Retinal pigment epithelial cell (primary cell): ENCODE results near the gene DCAF8.

Source experiments
- DNase-seq: peaks from one replicate; pipeline ENCODE4 v3.0.0-alpha.2; 2010; ENCODE audit warnings: low read depth
- H3K4me3 ChIP-seq: 2 replicates; pipeline ENCODE4 v1.5.1; 2011; ENCODE audit warnings: mild to moderate bottlenecking, low read length, control low read depth, moderate library complexity
- TF ChIP-seq, protein P1 (sequence below): conservative IDR thresholded peaks from 2 replicates; pipeline ENCODE4 v1.5.1; 2011; ENCODE audit warnings: low read depth, low read length, control low read depth, inconsistent platforms

DCAF8 gene

GRCh38 chr1:160251011-160251410, 11.3 kb downstream of the DCAF8 start:
- no peak for DNase-seq
- TF ChIP-seq, protein P1, sequence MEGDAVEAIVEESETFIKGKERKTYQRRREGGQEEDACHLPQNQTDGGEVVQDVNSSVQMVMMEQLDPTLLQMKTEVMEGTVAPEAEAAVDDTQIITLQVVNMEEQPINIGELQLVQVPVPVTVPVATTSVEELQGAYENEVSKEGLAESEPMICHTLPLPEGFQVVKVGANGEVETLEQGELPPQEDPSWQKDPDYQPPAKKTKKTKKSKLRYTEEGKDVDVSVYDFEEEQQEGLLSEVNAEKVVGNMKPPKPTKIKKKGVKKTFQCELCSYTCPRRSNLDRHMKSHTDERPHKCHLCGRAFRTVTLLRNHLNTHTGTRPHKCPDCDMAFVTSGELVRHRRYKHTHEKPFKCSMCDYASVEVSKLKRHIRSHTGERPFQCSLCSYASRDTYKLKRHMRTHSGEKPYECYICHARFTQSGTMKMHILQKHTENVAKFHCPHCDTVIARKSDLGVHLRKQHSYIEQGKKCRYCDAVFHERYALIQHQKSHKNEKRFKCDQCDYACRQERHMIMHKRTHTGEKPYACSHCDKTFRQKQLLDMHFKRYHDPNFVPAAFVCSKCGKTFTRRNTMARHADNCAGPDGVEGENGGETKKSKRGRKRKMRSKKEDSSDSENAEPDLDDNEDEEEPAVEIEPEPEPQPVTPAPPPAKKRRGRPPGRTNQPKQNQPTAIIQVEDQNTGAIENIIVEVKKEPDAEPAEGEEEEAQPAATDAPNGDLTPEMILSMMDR, result no peak
- no peak overlapping the region for H3K4me3 ChIP-seq

DNA sequence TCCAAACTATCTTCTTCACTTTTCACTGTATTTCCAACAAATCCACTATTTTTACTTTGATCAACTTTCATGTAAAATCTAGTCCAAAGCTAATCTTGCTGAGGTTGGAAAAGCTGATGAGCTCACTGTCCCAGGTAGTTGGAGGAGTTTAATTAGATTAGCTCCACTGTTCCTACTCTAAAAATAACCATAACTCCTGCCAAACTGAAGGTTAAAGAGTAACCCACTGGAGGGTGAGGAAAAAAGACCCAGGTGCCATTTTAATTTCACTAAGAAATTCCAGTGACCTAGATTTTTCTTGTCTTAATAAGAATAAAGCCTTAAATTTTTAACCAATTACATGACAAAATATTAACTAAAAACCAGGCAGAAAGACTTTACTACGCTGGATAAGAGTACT, 15.3 kb downstream of the DCAF8 start:
- DNase-seq, result no peak
- TF ChIP-seq, protein P1, result no peak
- no peak overlapping the region for H3K4me3 ChIP-seq

- no peak for DNase-seq
- TF ChIP-seq, protein P1, result no peak
- H3K4me3 ChIP-seq, result no peak overlapping the region
These were observed 16.9 kb downstream of the DCAF8 start for GRCh38 chr1:160245434-160245833.

GRCh38 chr1:160244209-160244608, 18.1 kb downstream of the DCAF8 start:
- DNase-seq, result no peak
- no peak overlapping the region for H3K4me3 ChIP-seq
- TF ChIP-seq, protein P1, result no peak

- TF ChIP-seq, protein P1, result no peak
- no peak overlapping the region for H3K4me3 ChIP-seq
- no peak for DNase-seq
These were observed 18.6 kb downstream of the DCAF8 start for GRCh38 chr1:160243767-160244166.

DNA sequence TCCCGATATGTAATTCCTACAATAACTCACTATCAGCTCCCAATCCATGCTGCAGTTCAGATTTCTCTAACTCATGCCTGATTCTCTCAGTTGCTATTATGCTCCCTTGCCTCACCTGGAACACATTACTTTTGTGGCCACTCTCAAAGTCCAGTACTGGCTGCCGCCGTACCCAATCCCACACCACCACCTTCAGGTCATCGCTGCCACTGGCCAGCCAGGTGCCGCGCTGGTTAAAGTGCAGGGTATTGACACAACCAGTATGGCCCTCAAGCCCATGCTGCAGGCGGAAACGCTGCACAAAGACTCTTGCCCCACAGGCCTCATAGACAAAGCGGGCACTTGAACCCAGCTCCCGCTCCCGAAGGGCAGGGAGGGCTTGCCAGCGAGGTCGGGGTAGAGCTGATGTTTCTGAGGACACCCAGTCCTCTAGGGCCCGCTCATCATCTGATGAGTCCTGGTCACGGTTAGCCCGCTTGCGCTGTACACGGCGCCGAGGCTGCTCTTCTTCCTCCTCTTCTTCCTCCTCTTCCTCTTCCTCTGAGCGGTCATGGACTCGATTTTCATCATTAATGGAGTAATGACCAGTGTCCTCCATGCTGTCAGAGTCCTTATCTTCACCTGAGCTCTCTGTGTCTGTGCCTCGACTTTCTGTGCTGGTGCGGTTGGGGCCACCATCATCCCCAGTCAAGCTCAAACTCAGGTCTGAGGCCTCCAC, 22.6 kb downstream of the DCAF8 start:
- H3K4me3 ChIP-seq, result no peak overlapping the region
- DNase-seq, result no peak
- TF ChIP-seq, protein P1, result no peak

DNA sequence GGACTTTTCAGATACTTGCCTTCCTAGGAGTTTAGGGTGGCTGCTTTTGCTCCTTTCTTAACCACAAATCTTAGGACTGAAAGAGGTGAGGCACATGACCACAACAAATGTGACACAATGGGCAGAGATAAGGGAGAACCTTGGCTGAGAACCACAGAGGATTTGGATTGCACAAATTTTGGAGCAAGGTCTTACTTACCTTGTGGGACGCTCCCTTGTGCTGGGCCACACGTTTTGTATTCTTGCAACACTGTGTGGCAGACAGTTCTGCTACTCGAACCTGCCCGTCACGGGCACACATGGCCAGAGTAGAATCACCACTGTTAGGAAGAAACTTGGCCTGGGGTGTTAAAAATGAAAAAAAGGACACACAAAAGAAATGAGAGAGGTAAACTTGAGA, 23.9 kb downstream of the DCAF8 start:
- H3K4me3 ChIP-seq, result no peak overlapping the region
- TF ChIP-seq, protein P1, result no peak
- no peak for DNase-seq
